ENCODE results near the gene EPHB1. TPM values are rescaled to one million over a fixed set of nuclear protein-coding genes. Genes with fewer than 3 reads are reported as not detected.
"Not testable (repeated sequence)": the region's sequence is repeated elsewhere in the genome, so short reads cannot be mapped to it uniquely, and the experiment has no call there.

Gene EPHB1
- total RNA-seq, 1 donor from 2014 or later = 1.8 TPM

DNA sequence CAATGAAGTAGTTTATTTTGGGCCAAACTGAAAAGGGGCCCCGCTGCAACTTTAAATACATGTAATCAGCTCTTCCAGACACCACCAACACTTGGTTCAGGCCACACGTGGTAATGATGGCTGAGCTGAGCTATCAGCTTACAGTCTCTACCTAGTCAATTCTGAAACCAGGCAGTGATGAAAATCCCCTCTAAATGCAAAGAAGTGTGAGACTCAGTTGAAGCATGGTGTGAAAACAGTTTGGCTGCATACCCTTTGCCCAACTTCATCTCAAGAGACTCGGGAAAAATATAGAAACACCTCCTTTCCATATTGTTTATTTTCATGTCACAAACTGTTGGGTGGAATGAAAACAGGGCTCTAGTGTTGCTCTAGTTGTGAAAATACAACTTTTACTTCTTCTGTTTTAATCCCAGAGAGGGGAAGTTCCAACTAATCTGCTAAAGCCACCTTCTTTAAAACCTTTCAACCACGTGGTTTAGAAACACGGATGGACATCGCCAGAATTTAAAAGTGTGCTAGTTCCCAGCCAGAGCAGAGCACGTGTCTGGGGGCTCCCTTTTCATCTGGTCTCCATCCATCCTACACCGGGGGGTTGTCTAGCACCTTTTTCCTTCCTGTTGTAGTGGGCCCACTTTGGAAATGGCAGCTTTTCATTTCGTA lies 229.1 kb downstream of the EPHB1 start:
- Mint-ChIP-seq H3K4me1 (ENCODE audit: low read depth) (no peaks in the 10 kb centered on the region), H3K27me3 (no peaks in the 10 kb centered on the region), H3K36me3 (ENCODE audit: insufficient read depth) (no peaks in the 10 kb centered on the region), H3K4me3 (ENCODE audit: low read depth) (no peak overlapping the region), H3K27ac (no peak overlapping the region), H3K9me3 (ENCODE audit: low read depth) (no peaks in the 10 kb centered on the region)
- TF ChIP-seq, protein P1, sequence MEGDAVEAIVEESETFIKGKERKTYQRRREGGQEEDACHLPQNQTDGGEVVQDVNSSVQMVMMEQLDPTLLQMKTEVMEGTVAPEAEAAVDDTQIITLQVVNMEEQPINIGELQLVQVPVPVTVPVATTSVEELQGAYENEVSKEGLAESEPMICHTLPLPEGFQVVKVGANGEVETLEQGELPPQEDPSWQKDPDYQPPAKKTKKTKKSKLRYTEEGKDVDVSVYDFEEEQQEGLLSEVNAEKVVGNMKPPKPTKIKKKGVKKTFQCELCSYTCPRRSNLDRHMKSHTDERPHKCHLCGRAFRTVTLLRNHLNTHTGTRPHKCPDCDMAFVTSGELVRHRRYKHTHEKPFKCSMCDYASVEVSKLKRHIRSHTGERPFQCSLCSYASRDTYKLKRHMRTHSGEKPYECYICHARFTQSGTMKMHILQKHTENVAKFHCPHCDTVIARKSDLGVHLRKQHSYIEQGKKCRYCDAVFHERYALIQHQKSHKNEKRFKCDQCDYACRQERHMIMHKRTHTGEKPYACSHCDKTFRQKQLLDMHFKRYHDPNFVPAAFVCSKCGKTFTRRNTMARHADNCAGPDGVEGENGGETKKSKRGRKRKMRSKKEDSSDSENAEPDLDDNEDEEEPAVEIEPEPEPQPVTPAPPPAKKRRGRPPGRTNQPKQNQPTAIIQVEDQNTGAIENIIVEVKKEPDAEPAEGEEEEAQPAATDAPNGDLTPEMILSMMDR (IDR thresholded peaks at IDR 0.05; ENCODE audit: unreplicated experiment) = no peak
- DNase-seq (ENCODE audit: low spot score, unreplicated experiment) = no peak

DNA sequence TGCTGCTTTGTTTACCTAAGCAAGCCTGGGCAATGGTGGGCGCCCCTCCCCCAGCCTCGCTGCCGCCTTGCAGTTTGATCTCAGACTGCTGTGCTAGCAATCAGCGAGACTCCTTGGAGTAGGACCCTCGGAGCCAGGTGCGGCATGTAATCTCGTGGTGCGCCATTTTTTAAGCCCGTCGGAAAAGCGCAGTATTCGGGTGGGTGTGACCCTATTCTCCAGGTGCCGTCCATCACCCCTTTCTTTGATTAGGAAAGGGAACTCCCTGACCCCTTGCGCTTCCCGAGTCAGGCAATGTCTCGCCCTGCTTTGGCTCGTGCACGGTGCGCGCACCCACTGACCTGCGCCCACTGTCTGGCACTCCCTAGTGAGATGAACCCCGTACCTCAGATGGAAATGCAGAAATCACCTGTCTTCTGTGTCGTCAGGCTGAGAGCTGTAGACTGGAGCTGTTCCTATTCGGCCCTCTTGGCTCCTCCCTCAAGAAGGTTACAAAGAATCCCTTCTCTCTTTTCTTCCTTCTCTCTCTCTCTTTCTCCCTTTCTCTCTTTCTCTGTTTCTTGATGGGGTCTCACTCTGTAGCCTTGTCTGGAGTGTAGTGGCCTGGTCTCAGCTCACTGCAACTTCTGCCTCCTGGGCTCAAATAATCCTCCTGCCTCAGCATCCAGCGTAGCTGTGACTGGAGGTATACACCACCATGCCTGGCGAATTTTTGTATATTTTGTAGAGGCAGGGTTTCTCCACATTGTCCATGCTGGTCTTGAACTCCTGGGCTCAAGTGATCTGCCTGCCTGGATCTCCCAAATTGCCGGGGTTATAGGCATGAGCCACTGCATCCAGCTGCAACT lies 235.9 kb downstream of the EPHB1 start:
- H3K27me3 Mint-ChIP-seq; H3K4me1 Mint-ChIP-seq (ENCODE audit: low read depth); H3K36me3 Mint-ChIP-seq (ENCODE audit: insufficient read depth); H3K9me3 Mint-ChIP-seq (ENCODE audit: low read depth); DNase-seq (ENCODE audit: low spot score, unreplicated experiment): not testable (repeated sequence)
- H3K27ac Mint-ChIP-seq = peak overlapping the region; percentile 90
- H3K4me3 Mint-ChIP-seq (ENCODE audit: low read depth) = peak overlapping the region; percentile 83

DNA sequence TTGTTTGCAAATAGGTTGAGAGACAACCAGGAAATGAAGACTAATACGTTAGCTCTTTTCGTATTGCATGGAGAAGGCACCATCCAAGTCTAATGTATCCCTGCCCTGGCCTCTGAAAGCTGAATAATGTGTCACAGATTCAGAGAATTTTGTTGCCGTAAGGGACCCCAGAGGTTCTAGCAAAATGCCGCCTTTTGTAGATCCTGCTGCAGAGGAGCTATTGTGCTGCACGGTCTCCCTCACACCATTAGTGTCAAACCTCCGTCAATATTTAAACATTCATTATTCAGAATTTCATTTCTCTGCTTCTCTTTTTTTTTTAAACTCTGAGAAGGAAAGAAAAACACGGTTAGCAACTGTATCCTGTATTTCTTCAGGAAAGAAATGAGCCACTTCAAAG lies 238.7 kb downstream of the EPHB1 start:
- Mint-ChIP-seq H3K27ac (no peak overlapping the region), H3K27me3 (peaks cover 8% of the 10 kb centered on the region), H3K4me1 (ENCODE audit: low read depth) (peaks cover 16% of the 10 kb centered on the region), H3K4me3 (ENCODE audit: low read depth) (no peak overlapping the region), H3K36me3 (ENCODE audit: insufficient read depth) (no peaks in the 10 kb centered on the region), H3K9me3 (ENCODE audit: low read depth) (no peaks in the 10 kb centered on the region)
- TF ChIP-seq, protein P1 (IDR thresholded peaks at IDR 0.05; ENCODE audit: unreplicated experiment) = no peak
- DNase-seq (ENCODE audit: low spot score, unreplicated experiment) = no peak

DNA sequence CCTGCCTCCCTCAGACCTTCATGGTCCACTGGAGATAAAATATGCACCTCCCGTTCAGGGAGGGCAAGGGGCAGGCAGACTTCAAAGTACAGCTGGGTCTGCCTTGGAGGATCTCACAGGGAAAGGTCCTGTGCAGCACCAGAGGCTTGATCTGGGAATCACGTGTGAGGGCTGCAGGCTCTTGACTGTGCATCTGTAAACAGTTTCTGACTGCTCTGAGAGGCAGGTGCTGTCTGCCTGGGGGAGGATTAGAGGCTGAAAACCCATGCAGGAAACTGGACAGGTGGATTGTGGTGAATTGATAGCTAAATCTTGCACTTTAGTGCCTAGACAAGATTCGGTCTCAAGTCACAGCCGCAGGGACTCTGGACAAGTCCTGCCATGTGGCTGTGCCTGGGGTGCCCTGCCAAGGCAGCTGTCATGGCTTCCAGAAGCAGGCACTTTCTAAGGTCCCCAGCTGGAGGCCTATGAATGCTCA lies 239.3 kb downstream of the EPHB1 start:
- Mint-ChIP-seq H3K4me3 (ENCODE audit: low read depth) (no peak overlapping the region), H3K36me3 (ENCODE audit: insufficient read depth) (no peaks in the 10 kb centered on the region), H3K9me3 (ENCODE audit: low read depth) (no peaks in the 10 kb centered on the region), H3K4me1 (ENCODE audit: low read depth) (peaks cover 16% of the 10 kb centered on the region), H3K27ac (no peak overlapping the region), H3K27me3 (peaks cover 8% of the 10 kb centered on the region)
- TF ChIP-seq, protein P1 (IDR thresholded peaks at IDR 0.05; ENCODE audit: unreplicated experiment) = no peak
- no peak for DNase-seq (ENCODE audit: low spot score, unreplicated experiment)

- Mint-ChIP-seq H3K9me3 (ENCODE audit: low read depth) (no peaks in the 10 kb centered on the region), H3K4me3 (ENCODE audit: low read depth) (no peak overlapping the region), H3K4me1 (ENCODE audit: low read depth) (peaks cover 16% of the 10 kb centered on the region), H3K36me3 (ENCODE audit: insufficient read depth) (no peaks in the 10 kb centered on the region), H3K27me3 (peaks cover 8% of the 10 kb centered on the region), H3K27ac (no peak overlapping the region)
- DNase-seq (ENCODE audit: low spot score, unreplicated experiment) = no peak
- TF ChIP-seq, protein P1 (IDR thresholded peaks at IDR 0.05; ENCODE audit: unreplicated experiment) = no peak
Observed at GRCh38 chr3:135034891-135035440, 239.9 kb downstream of the EPHB1 start.
